Measurements from ENCODE around the gene MAPK8IP2. TPM values are rescaled to one million over a fixed set of nuclear protein-coding genes. Genes with fewer than 3 reads are reported as not detected.
"Not testable (repeated sequence)": the region's sequence is repeated elsewhere in the genome, so short reads cannot be mapped to it uniquely, and the experiment has no call there.

The MAPK8IP2 gene
- polyA plus RNA-seq, 1 donor = 0.51 TPM

- no peak for DNase-seq (ENCODE audit: low read depth)
Measured at GRCh38 chr22:50635591-50635990, 35.0 kb downstream of the MAPK8IP2 start.

- DNase-seq (ENCODE audit: low read depth) = not testable (repeated sequence)
Measured at GRCh38 chr22:50640296-50640695, 39.7 kb downstream of the MAPK8IP2 start.

- DNase-seq (ENCODE audit: low read depth) = no peak
Measured at GRCh38 chr22:50640857-50641647, 40.5 kb downstream of the MAPK8IP2 start.

- no peak for DNase-seq (ENCODE audit: low read depth)
Measured at GRCh38 chr22:50641696-50642607, 41.4 kb downstream of the MAPK8IP2 start.

- not testable (repeated sequence) for DNase-seq (ENCODE audit: low read depth)
Measured at GRCh38 chr22:50643021-50643820, 42.6 kb downstream of the MAPK8IP2 start.

GRCh38 chr22:50643821-50644101 lies 43.2 kb downstream of the MAPK8IP2 start:
- DNase-seq (ENCODE audit: low read depth) = not testable (repeated sequence)

- no peak for DNase-seq (ENCODE audit: low read depth)
Measured at GRCh38 chr22:50653256-50653655, 52.7 kb downstream of the MAPK8IP2 start.

- not testable (repeated sequence) for DNase-seq (ENCODE audit: low read depth)
Measured at GRCh38 chr22:50654664-50655063, 54.1 kb downstream of the MAPK8IP2 start.

- DNase-seq (ENCODE audit: low read depth) = no peak
Measured at GRCh38 chr22:50656122-50657070, 55.8 kb downstream of the MAPK8IP2 start.

- no peak for DNase-seq (ENCODE audit: low read depth)
Measured at GRCh38 chr22:50657925-50658324, 57.3 kb downstream of the MAPK8IP2 start.

GRCh38 chr22:50659711-50660110 lies 59.1 kb downstream of the MAPK8IP2 start:
- not testable (repeated sequence) for DNase-seq (ENCODE audit: low read depth)

- DNase-seq (ENCODE audit: low read depth) = no peak
Measured at GRCh38 chr22:50660306-50660705, 59.7 kb downstream of the MAPK8IP2 start.

Other genes starting within 250 kb of the MAPK8IP2 start
- 39.9 TPM for gene SBF1, start 125.8 kb upstream of the MAPK8IP2 start, polyA plus RNA-seq (ENCODE audit: insufficient read length)
- gene ADM2, start 119.2 kb upstream of the MAPK8IP2 start, polyA plus RNA-seq (ENCODE audit: insufficient read length) = 0.30 TPM
- 0.15 TPM for gene MIOX, start 113.9 kb upstream of the MAPK8IP2 start, polyA plus RNA-seq (ENCODE audit: insufficient read length)
- gene LMF2, start 93.1 kb upstream of the MAPK8IP2 start, polyA plus RNA-seq (ENCODE audit: insufficient read length) = 36.6 TPM
- gene NCAPH2, start 92.6 kb upstream of the MAPK8IP2 start, polyA plus RNA-seq (ENCODE audit: insufficient read length) = 31.3 TPM
- 1.6 TPM for gene SCO2, start 75.2 kb upstream of the MAPK8IP2 start, polyA plus RNA-seq (ENCODE audit: insufficient read length)
- gene TYMP, start 70.8 kb upstream of the MAPK8IP2 start, polyA plus RNA-seq (ENCODE audit: insufficient read length) = 2.8 TPM
- gene KLHDC7B, start 54.9 kb upstream of the MAPK8IP2 start, polyA plus RNA-seq (ENCODE audit: insufficient read length) = 0.03 TPM
- gene SYCE3, start 37.9 kb upstream of the MAPK8IP2 start, polyA plus RNA-seq (ENCODE audit: insufficient read length) = not detected
- 47.0 TPM for gene CPT1B, start 22.4 kb upstream of the MAPK8IP2 start, polyA plus RNA-seq (ENCODE audit: insufficient read length)
- gene CHKB, start 17.9 kb upstream of the MAPK8IP2 start, polyA plus RNA-seq (ENCODE audit: insufficient read length) = 41.1 TPM
- 13.2 TPM for gene ARSA, start 27.4 kb downstream of the MAPK8IP2 start, polyA plus RNA-seq (ENCODE audit: insufficient read length)
- gene SHANK3, start 72.0 kb downstream of the MAPK8IP2 start, polyA plus RNA-seq (ENCODE audit: insufficient read length) = 17.8 TPM
- 0.42 TPM for gene ACR, start 137.4 kb downstream of the MAPK8IP2 start, polyA plus RNA-seq (ENCODE audit: insufficient read length)
- 21.8 TPM for gene RABL2B, start 182.8 kb downstream of the MAPK8IP2 start, polyA plus RNA-seq (ENCODE audit: insufficient read length)